ENCODE data around the gene RBMS3. TPM values are rescaled to one million over a fixed set of nuclear protein-coding genes. Genes with fewer than 3 reads are reported as not detected.

The RBMS3 gene
- total RNA-seq, 1 donor from 2014 or later: 0.47 TPM

DNA sequence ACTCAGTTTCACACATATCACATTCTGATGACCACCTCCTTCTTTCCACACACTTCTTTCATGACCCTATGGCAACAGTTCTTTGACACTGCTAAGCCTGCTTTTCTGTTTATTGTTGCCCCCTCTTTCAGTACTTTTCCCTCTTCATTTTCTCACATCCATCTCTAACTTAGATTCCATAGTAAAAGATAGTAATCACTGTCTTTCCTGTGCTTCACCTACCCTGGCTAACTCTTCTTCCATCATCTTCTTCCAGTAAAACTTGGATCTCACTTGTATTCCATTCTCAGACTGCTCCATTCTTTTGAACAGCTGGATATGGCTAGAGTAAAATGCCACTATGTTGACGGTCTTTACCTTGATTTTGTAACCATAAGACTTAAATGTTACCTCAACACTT lies 692.9 kb downstream of the RBMS3 start:
- H3K36me3 ChIP-seq: peaks cover 5% of the 10 kb centered on the region
- peaks cover 22% of the 10 kb centered on the region for H3K4me1 ChIP-seq
- H3K27ac ChIP-seq: peak overlapping the region; percentile 60
- no peak overlapping the region for H3K4me2 ChIP-seq
- DNase-seq (ENCODE audit: low spot score): no peak
- Mint-ChIP-seq H3K27me3 (ENCODE audit: insufficient read depth, low read depth) (peaks cover 2% of the 10 kb centered on the region), H3K36me3 (peaks cover 2% of the 10 kb centered on the region), H3K4me3 (no peak overlapping the region), H3K27ac (no peak overlapping the region), H3K9me3 (peaks cover 13% of the 10 kb centered on the region), H3K4me1 (peaks cover 15% of the 10 kb centered on the region)
- peaks cover 9% of the 10 kb centered on the region for H3K9me3 ChIP-seq (ENCODE audit: low read depth)
- no peak overlapping the region for H3K9ac ChIP-seq
- H3K4me3 ChIP-seq: no peak overlapping the region
- H4K20me1 ChIP-seq (ENCODE audit: low read depth): no peaks in the 10 kb centered on the region
- TF ChIP-seq EZH2phosphoT487 (IDR thresholded peaks at IDR 0.05) (no peak), EZH2 (IDR thresholded peaks at IDR 0.05) (no peak)
- TF ChIP-seq, protein P1, sequence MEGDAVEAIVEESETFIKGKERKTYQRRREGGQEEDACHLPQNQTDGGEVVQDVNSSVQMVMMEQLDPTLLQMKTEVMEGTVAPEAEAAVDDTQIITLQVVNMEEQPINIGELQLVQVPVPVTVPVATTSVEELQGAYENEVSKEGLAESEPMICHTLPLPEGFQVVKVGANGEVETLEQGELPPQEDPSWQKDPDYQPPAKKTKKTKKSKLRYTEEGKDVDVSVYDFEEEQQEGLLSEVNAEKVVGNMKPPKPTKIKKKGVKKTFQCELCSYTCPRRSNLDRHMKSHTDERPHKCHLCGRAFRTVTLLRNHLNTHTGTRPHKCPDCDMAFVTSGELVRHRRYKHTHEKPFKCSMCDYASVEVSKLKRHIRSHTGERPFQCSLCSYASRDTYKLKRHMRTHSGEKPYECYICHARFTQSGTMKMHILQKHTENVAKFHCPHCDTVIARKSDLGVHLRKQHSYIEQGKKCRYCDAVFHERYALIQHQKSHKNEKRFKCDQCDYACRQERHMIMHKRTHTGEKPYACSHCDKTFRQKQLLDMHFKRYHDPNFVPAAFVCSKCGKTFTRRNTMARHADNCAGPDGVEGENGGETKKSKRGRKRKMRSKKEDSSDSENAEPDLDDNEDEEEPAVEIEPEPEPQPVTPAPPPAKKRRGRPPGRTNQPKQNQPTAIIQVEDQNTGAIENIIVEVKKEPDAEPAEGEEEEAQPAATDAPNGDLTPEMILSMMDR (IDR thresholded peaks at IDR 0.05): no peak
- H3K79me2 ChIP-seq (ENCODE audit: low read depth): no peaks in the 10 kb centered on the region
- peaks cover 28% of the 10 kb centered on the region for H3F3A ChIP-seq (ENCODE audit: low read depth)
- H3K27me3 ChIP-seq: no peaks in the 10 kb centered on the region
- no peak overlapping the region for H2AFZ ChIP-seq (replicated peaks)

DNA sequence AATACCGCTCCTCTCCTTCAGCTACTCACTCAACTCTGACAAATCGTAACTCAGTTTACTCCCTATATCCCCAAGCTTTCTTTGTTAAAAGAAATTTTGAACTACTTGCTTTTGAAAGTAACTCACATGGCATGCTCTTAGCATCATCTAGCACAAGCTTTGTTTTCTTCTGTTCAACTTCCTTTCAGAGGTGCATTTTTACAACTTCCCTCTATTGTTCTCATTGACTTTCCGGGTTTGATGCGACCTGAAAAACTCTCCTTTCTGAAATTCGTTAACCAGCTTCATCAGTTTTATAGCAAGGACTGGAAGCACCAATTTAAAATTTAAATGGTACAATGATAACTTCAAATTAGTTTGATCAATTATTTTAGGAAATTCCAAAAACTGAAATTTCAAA lies 696.0 kb downstream of the RBMS3 start:
- Histone ChIP-seq H3K9ac (no peak overlapping the region), H3K9me3 (ENCODE audit: low read depth) (peaks cover 9% of the 10 kb centered on the region), H3K4me2 (no peak overlapping the region), H3K4me3 (no peak overlapping the region), H3K36me3 (peaks cover 5% of the 10 kb centered on the region), H3F3A (ENCODE audit: low read depth) (peaks cover 25% of the 10 kb centered on the region), H3K27ac (no peak overlapping the region), H3K4me1 (peaks cover 13% of the 10 kb centered on the region), H4K20me1 (ENCODE audit: low read depth) (no peaks in the 10 kb centered on the region), H3K27me3 (no peaks in the 10 kb centered on the region), H2AFZ (replicated peaks) (no peak overlapping the region), H3K79me2 (ENCODE audit: low read depth) (no peaks in the 10 kb centered on the region)
- DNase-seq (ENCODE audit: low spot score): no peak
- Mint-ChIP-seq H3K27ac (no peak overlapping the region), H3K9me3 (peaks cover 14% of the 10 kb centered on the region), H3K4me1 (peaks cover 12% of the 10 kb centered on the region), H3K4me3 (no peak overlapping the region), H3K27me3 (ENCODE audit: insufficient read depth, low read depth) (no peaks in the 10 kb centered on the region), H3K36me3 (peaks cover 2% of the 10 kb centered on the region)
- TF ChIP-seq, protein P1 (IDR thresholded peaks at IDR 0.05): no peak
- TF ChIP-seq EZH2phosphoT487 (IDR thresholded peaks at IDR 0.05) (no peak), EZH2 (IDR thresholded peaks at IDR 0.05) (no peak)

DNA sequence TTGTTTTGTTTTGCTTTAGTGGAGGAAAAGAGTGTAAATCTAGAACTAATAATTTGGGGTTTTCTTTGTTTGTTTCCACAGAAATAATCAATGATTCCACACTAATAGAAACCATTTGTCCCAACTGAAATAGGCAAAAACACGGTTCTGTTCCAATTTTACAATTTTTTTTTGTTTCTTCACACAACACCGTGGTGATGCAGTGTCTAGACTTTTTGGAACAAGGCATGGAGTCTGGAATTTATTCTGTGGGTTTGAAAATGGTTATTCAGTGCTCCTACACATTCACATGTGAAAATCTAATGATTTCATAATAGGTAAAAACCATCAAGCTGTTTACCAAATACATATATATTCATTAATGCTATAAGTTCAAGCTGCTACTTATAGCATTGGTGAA lies 696.5 kb downstream of the RBMS3 start:
- no peaks in the 10 kb centered on the region for H3K27me3 ChIP-seq
- Mint-ChIP-seq H3K9me3 (peaks cover 18% of the 10 kb centered on the region), H3K4me1 (peaks cover 7% of the 10 kb centered on the region), H3K27me3 (ENCODE audit: insufficient read depth, low read depth) (no peaks in the 10 kb centered on the region), H3K4me3 (no peak overlapping the region), H3K36me3 (peaks cover 4% of the 10 kb centered on the region), H3K27ac (no peak overlapping the region)
- H3K9ac ChIP-seq: no peak overlapping the region
- H3K36me3 ChIP-seq: peaks cover 5% of the 10 kb centered on the region
- no peaks in the 10 kb centered on the region for H4K20me1 ChIP-seq (ENCODE audit: low read depth)
- H3K27ac ChIP-seq: no peak overlapping the region
- H2AFZ ChIP-seq (replicated peaks): no peak overlapping the region
- peaks cover 20% of the 10 kb centered on the region for H3F3A ChIP-seq (ENCODE audit: low read depth)
- H3K4me3 ChIP-seq: no peak overlapping the region
- TF ChIP-seq, protein P1 (IDR thresholded peaks at IDR 0.05): no peak
- TF ChIP-seq EZH2phosphoT487 (IDR thresholded peaks at IDR 0.05) (no peak), EZH2 (IDR thresholded peaks at IDR 0.05) (no peak)
- no peak overlapping the region for H3K4me2 ChIP-seq
- H3K9me3 ChIP-seq (ENCODE audit: low read depth): peaks cover 9% of the 10 kb centered on the region
- no peak for DNase-seq (ENCODE audit: low spot score)
- H3K79me2 ChIP-seq (ENCODE audit: low read depth): no peaks in the 10 kb centered on the region
- H3K4me1 ChIP-seq: peaks cover 8% of the 10 kb centered on the region
